Activated CD8-positive, alpha-beta T cell treated with anti-CD3 and anti-CD28 coated beads for 36 hours (primary cell): ENCODE results near the gene PRSS12. TPM values are rescaled to one million over a fixed set of nuclear protein-coding genes. Genes with fewer than 3 reads are reported as not detected.
A peak's percentile ranks its signal among the peaks of the same experiment; 100 is the strongest.
"Not testable (repeated sequence)": the region's sequence is repeated elsewhere in the genome, so short reads cannot be mapped to it uniquely, and the experiment has no call there.

ENCODE experiments used
- ATAC-seq: fragments of 200-7000 bp; cut with Tn5 transposase; one replicate; pipeline ENCODE4 v1.10.0; 2021; ENCODE audit warnings: mild to moderate bottlenecking, moderate library complexity
- CTCF ChIA-PET: fragments of 350-600 bp; sonication (Branson Sonifier 250); formaldehyde crosslinking; loops from one replicate; lab custom pipeline; 2021; ENCODE audit warnings: antibody characterized with exemption; lab: Charles Lee
- POLR2A ChIA-PET: fragments of 350-600 bp; sonication (Branson Sonifier 250); formaldehyde crosslinking; loops from one replicate; lab custom pipeline; 2021; ENCODE audit warnings: antibody characterized with exemption; lab: Charles Lee
- DNase-seq: peaks from one replicate; pipeline ENCODE4 v3.0.0-alpha.2; 2020
- H3K27ac Mint-ChIP-seq: one replicate; pipeline ENCODE4 v1.8.0; 2021; ENCODE audit warnings: mild to moderate bottlenecking, mixed read lengths
- H3K27me3 Mint-ChIP-seq: one replicate; pipeline ENCODE4 v1.8.0; 2021; ENCODE audit warnings: mixed read lengths
- H3K36me3 Mint-ChIP-seq: one replicate; pipeline ENCODE4 v1.8.0; 2021; ENCODE audit warnings: low read depth, mixed read lengths
- H3K4me1 Mint-ChIP-seq: one replicate; pipeline ENCODE4 v1.8.0; 2021; ENCODE audit warnings: low read depth, mixed read lengths
- H3K4me3 Mint-ChIP-seq: one replicate; pipeline ENCODE4 v1.8.0; 2021; ENCODE audit warnings: mild to moderate bottlenecking, moderate library complexity, mixed read lengths
- H3K9me3 Mint-ChIP-seq: one replicate; pipeline ENCODE4 v1.8.0; 2021; ENCODE audit warnings: mixed read lengths
- intact Hi-C: fragments of 100-400 bp; cut with micrococcal nuclease; formaldehyde crosslinking; loops from one replicate; pipeline ENCODE4 v1.10.0; 2022
- total RNA-seq, 2 experiments: library from RNA; stranded (reverse); gene quantifications; one replicate each; pipeline ENCODE4 v1.2.3, GENCODE V29; 2021
- TF ChIP-seq, protein P1 (sequence below): fragments of 200-600 bp; IDR thresholded peaks from one replicate; pipeline ENCODE4 v1.8.0; 2022; ENCODE audit warnings: antibody characterized with exemption, mild to moderate bottlenecking

The PRSS12 gene, protein sequence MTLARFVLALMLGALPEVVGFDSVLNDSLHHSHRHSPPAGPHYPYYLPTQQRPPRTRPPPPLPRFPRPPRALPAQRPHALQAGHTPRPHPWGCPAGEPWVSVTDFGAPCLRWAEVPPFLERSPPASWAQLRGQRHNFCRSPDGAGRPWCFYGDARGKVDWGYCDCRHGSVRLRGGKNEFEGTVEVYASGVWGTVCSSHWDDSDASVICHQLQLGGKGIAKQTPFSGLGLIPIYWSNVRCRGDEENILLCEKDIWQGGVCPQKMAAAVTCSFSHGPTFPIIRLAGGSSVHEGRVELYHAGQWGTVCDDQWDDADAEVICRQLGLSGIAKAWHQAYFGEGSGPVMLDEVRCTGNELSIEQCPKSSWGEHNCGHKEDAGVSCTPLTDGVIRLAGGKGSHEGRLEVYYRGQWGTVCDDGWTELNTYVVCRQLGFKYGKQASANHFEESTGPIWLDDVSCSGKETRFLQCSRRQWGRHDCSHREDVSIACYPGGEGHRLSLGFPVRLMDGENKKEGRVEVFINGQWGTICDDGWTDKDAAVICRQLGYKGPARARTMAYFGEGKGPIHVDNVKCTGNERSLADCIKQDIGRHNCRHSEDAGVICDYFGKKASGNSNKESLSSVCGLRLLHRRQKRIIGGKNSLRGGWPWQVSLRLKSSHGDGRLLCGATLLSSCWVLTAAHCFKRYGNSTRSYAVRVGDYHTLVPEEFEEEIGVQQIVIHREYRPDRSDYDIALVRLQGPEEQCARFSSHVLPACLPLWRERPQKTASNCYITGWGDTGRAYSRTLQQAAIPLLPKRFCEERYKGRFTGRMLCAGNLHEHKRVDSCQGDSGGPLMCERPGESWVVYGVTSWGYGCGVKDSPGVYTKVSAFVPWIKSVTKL
- total RNA-seq = not detected

DNA sequence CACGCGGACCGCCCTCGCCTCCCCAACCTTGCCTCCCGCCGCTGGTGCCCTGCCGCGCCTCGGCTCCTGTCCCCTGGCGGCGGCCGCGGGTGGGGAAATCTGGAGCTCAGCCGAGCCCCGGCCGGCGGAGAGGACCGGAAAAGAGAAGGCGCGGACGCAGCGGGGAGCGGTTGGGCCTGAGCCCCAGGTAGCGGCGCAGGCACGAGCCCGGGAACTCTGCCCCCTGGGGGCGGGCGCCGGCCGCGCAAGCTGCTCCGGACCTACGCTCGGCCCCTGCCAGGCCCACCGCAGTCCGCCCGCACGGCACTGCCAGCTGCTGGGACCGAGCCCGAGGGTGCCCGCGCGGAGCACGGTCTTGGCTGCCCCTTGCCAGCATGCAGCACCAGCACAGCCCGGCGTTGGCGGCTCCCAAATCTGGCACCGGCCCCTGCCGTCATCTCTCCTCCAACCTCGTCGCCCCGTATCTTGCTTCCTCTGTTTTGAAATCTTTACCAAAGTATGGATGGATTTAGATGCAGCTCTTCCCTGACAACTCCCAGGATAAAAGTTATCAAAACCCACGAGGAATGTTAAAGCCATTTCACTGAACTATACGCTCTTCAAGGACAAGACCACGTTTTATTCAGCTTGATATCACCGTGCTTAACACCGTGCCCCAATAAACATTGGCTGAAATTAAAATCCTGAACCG, at the start of gene PRSS12:
Gene PRSS12 (minus strand): TSS at position 161 of the 691 bp plus-strand sequence. CDS start 283 bp downstream, outside the sequence.
- Mint-ChIP-seq H3K9me3 (no peaks in the 10 kb centered on the region), H3K4me3 (peak within 1 kb of the TSS; percentile 43), H3K4me1 (peaks cover 12% of the 10 kb centered on the region), H3K36me3 (no peaks in the 10 kb centered on the region), H3K27me3 (peaks cover 64% of the 10 kb centered on the region), H3K27ac (no peak within 1 kb of the TSS)
- intact Hi-C loops = no loop called here
- ATAC-seq = peak; percentile 97
- TF ChIP-seq, protein P1, sequence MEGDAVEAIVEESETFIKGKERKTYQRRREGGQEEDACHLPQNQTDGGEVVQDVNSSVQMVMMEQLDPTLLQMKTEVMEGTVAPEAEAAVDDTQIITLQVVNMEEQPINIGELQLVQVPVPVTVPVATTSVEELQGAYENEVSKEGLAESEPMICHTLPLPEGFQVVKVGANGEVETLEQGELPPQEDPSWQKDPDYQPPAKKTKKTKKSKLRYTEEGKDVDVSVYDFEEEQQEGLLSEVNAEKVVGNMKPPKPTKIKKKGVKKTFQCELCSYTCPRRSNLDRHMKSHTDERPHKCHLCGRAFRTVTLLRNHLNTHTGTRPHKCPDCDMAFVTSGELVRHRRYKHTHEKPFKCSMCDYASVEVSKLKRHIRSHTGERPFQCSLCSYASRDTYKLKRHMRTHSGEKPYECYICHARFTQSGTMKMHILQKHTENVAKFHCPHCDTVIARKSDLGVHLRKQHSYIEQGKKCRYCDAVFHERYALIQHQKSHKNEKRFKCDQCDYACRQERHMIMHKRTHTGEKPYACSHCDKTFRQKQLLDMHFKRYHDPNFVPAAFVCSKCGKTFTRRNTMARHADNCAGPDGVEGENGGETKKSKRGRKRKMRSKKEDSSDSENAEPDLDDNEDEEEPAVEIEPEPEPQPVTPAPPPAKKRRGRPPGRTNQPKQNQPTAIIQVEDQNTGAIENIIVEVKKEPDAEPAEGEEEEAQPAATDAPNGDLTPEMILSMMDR = peak; percentile 80
- peak; percentile 72 for DNase-seq
- POLR2A ChIA-PET = no interaction called here
- CTCF ChIA-PET = interaction anchor here (0.7 to 3.0 kb wide), 21 partner anchors 9 to 81 kb away, joined by 3 to 24 read pairs (median 3); no protein-coding TSS in a partner anchor

DNA sequence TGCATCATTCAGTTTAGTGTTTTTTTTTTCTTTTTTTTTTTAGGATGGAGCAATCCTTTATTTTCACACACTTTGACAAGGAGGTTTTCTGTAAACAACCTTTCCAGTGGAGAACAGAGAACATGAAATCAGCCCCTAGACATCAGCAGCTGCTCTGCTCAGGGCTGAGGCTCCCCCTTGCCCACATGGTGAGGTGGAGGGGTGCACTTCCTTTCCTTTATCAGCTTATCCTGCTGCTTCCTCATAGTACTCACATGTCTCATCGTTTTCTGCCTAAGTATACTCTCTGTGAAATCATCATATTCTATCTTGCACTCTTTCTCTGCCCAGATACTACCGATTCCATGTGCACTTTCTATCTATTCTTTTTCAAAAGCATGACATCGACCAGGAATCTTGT, 47.6 kb upstream of the PRSS12 start:
- Mint-ChIP-seq H3K36me3 (no peaks in the 10 kb centered on the region), H3K27me3 (peaks cover 11% of the 10 kb centered on the region), H3K9me3 (no peaks in the 10 kb centered on the region), H3K27ac (no peak overlapping the region), H3K4me1 (no peaks in the 10 kb centered on the region), H3K4me3 (no peak overlapping the region)
- ChIA-PET CTCF (no interaction called here), POLR2A (no interaction called here)
- DNase-seq = no peak
- ATAC-seq = no peak
- TF ChIP-seq, protein P1 = no peak
- intact Hi-C loops = no loop called here

DNA sequence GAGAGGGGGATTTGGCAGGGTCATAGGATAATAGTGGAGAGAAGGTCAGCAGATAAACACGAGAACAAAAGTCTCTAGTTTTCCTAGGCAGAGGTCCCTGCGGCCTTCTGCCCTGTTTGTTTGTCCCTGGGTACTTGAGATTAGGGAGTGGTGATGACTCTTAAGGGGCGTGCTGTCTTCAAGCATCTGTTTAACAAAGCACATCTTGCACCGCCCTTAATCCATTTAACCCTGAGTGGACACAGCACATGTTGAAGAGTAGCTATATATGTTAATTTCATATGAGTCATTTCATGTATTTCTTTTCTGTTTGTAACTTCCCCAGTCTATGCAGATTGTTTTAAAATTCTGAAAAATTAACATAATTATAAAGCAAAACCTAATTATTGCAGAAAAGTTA, 47.1 kb upstream of the PRSS12 start:
- ATAC-seq, DNase-seq, POLR2A ChIA-PET, H3K4me1 Mint-ChIP-seq, CTCF ChIA-PET, H3K9me3 Mint-ChIP-seq, H3K4me3 Mint-ChIP-seq, H3K36me3 Mint-ChIP-seq, intact Hi-C loops, H3K27ac Mint-ChIP-seq: not testable (repeated sequence)
- peaks cover 11% of the 10 kb centered on the region for H3K27me3 Mint-ChIP-seq

DNA sequence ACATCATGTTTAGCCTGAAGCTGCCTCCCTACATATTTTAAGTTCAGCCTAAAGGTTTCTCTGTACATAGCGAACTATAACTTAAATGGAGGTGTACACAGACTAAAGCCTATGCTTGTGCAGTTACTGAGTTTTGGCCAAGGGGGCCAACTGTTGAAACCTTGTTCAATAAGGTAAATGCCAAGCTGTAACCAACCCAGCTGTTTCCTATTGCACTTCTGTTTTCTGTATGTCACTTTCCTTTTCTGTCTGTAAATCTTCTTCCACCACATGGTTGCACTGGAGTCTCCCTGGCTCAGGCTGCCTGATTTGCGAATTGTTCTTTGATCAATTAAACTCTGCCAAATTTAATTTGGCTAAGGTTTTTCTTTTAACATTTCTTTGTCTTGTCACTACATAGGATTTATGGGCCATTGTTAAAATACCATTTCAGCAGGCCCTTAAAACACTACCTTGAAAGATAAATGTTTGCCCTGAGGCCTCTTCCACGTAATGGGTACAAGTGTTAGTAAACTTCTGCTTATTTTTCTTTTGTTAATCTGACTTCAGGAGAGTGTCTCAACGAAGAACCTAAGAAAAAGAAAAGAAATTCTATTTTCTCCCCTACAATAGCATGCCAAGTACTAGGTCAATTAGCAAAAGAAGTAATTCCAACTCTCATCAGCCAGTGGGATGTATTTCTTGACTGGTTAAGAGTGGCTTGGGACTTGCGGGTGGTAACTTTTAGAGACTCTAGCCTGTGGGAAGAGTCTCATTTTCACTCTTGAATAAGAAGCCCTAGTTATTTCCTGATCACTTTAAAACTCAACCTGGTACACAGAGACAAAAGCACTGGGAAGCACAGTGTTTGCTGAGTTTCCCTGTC, 45.7 kb upstream of the PRSS12 start:
- no peaks in the 10 kb centered on the region for H3K9me3 Mint-ChIP-seq
- CTCF ChIA-PET = no interaction called here
- peak; percentile 51 for ATAC-seq

More for the DNA sequence above, 45.7 kb upstream of the PRSS12 start:
- Mint-ChIP-seq H3K27me3 (peaks cover 11% of the 10 kb centered on the region), H3K36me3 (no peaks in the 10 kb centered on the region), H3K27ac (no peak overlapping the region), H3K4me3 (no peak overlapping the region), H3K4me1 (no peaks in the 10 kb centered on the region)
- intact Hi-C loops = no loop called here
- peak; percentile 4 for DNase-seq
- TF ChIP-seq, protein P1 = no peak
- POLR2A ChIA-PET = no interaction called here
